ENCODE data around the gene BEND6.

GRCh38 chr6:56915832-56916231 is 39.1 kb upstream of the BEND6 start:
- TF ChIP-seq CTCF (IDR thresholded peaks at IDR 0.05): no peak
- TF ChIP-seq POLR2A (IDR thresholded peaks at IDR 0.05): no peak
- no peak for TF ChIP-seq EP300 (IDR thresholded peaks at IDR 0.05)
